SK-N-SH (cell line): ENCODE results near the gene NUTM2G.

ENCODE experiments used
- EP300 ChIP-seq, 2 experiments: IDR thresholded peaks; 2 replicates each; pipeline versions ENCODE4 v1.4.0 to v1.6.1; 2012; ENCODE audit warnings: borderline replicate concordance in 1 of 2, low read depth in 1 of 2, low read length in 1 of 2
- GABPA ChIP-seq: IDR thresholded peaks from 2 replicates; pipeline ENCODE4 v1.4.0; 2012; ENCODE audit warnings: low read depth, mild to moderate bottlenecking
- SIN3A ChIP-seq: IDR thresholded peaks from 2 replicates; pipeline ENCODE4 v1.6.1; 2012; ENCODE audit warnings: low read depth, mild to moderate bottlenecking, low read length, moderate library complexity, borderline replicate concordance
- TF ChIP-seq, protein P1 (sequence below): fragments of 200-600 bp; sonication (generic); IDR thresholded peaks from 2 replicates; pipeline ENCODE4 v1.6.1; 2017; ENCODE audit warnings: antibody characterized with exemption, mild to moderate bottlenecking, moderate library complexity

DNA sequence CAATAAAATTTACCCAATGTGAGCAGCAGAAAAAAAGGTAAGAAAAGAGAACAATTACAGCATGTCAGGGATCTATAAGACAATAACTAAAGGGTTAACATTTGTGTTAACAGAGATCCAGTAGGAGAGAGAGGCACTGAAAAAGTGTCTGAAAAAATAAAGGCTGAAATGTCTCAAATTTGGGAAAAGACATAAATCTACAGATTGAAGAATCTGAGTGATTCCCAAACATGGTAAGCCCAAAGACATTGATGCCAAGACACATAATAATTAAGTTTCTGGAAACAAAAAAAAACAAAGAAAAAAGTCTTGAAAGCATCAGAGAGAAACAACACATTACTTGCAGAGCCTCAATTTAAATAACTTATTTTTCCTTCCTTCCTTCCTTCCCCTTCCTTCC is 43.2 kb upstream of the NUTM2G start:
- TF ChIP-seq GABPA (no peak), EP300 (IDR thresholded peaks at IDR 0.05; ENCODE audit: borderline replicate concordance in 1 of 2, low read depth in 1 of 2, low read length in 1 of 2) (no peak), SIN3A (no peak)
- TF ChIP-seq, protein P1, sequence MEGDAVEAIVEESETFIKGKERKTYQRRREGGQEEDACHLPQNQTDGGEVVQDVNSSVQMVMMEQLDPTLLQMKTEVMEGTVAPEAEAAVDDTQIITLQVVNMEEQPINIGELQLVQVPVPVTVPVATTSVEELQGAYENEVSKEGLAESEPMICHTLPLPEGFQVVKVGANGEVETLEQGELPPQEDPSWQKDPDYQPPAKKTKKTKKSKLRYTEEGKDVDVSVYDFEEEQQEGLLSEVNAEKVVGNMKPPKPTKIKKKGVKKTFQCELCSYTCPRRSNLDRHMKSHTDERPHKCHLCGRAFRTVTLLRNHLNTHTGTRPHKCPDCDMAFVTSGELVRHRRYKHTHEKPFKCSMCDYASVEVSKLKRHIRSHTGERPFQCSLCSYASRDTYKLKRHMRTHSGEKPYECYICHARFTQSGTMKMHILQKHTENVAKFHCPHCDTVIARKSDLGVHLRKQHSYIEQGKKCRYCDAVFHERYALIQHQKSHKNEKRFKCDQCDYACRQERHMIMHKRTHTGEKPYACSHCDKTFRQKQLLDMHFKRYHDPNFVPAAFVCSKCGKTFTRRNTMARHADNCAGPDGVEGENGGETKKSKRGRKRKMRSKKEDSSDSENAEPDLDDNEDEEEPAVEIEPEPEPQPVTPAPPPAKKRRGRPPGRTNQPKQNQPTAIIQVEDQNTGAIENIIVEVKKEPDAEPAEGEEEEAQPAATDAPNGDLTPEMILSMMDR, result no peak
